Calu3 (cell line): ENCODE data around the gene PHKA2. TPM values are rescaled to one million over a fixed set of nuclear protein-coding genes. Genes with fewer than 3 reads are reported as not detected.

Experiments used
- BruUV-seq: library from RNA; stranded (reverse); fragments of 400-500 nt; replicated peaks from 2 replicates; lab custom pipeline; 2021; lab: Mats Ljungman, UMichigan
- CTCF ChIA-PET: fragments of 300-600 bp; sonication (Branson Sonifier 250); formaldehyde crosslinking; loops from one replicate; lab custom pipeline; 2022; ENCODE audit warnings: antibody characterized with exemption; lab: Charles Lee
- DNase-seq: peaks from one replicate; pipeline ENCODE4 v3.0.0; 2022
- H3K27ac Mint-ChIP-seq: one replicate; pipeline ENCODE4 v1.8.0; 2022; ENCODE audit warnings: mixed read lengths; ENCODE audit not compliant: unreplicated experiment
- H3K27me3 Mint-ChIP-seq: one replicate; pipeline ENCODE4 v1.8.0; 2022; ENCODE audit warnings: mixed read lengths; ENCODE audit not compliant: unreplicated experiment
- H3K36me3 Mint-ChIP-seq: one replicate; pipeline ENCODE4 v1.8.0; 2022; ENCODE audit warnings: mild to moderate bottlenecking, moderate library complexity, mixed read lengths; ENCODE audit not compliant: insufficient read depth, unreplicated experiment
- H3K4me1 Mint-ChIP-seq: one replicate; pipeline ENCODE4 v1.8.0; 2022; ENCODE audit warnings: mild to moderate bottlenecking, low read depth, mixed read lengths; ENCODE audit not compliant: unreplicated experiment
- H3K4me3 Mint-ChIP-seq: one replicate; pipeline ENCODE4 v1.8.0; 2022; ENCODE audit warnings: mild to moderate bottlenecking, low read depth, moderate library complexity, mixed read lengths; ENCODE audit not compliant: unreplicated experiment
- H3K9me3 Mint-ChIP-seq: one replicate; pipeline ENCODE4 v1.8.0; 2022; ENCODE audit warnings: low read depth, mixed read lengths; ENCODE audit not compliant: unreplicated experiment
- intact Hi-C: fragments of 100-400 bp; cut with micrococcal nuclease; formaldehyde crosslinking; loops from one replicate; pipeline ENCODE4 v1.10.0; 2022; ENCODE audit not compliant: unreplicated experiment
- total RNA-seq: library from RNA; stranded (reverse); gene quantifications from 2 replicates; pipeline ENCODE4 v1.2.3, GENCODE V29; 2022
- TF ChIP-seq, protein P1 (sequence below): fragments of 200-600 bp; IDR thresholded peaks from one replicate; pipeline ENCODE4 v1.8.0; 2022; ENCODE audit warnings: antibody characterized with exemption; ENCODE audit not compliant: unreplicated experiment

Gene PHKA2
- total RNA-seq, 1 experiment from 2014 or later, result 47.6 TPM

DNA sequence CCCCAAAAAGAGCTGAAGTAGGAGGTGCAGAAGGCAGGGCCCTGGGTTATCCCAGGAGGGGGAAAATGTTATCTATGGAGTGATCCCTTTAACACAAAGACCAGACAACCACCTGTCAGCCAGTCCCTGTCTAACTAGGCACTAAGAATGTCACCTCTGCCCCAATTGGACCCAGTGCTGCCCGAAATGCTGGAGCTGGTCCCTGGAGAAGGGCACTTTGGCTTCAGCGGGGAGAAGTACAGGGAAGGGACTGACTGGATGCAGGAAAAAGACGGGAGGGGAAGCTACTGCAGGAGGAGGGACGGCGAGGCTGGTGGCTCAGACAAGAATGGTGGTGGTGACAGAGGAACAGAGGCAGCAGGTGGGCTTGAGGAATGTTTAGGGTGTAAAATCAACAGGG is 17.3 kb downstream of the PHKA2 start:
- intact Hi-C loops, result no loop called here

DNA sequence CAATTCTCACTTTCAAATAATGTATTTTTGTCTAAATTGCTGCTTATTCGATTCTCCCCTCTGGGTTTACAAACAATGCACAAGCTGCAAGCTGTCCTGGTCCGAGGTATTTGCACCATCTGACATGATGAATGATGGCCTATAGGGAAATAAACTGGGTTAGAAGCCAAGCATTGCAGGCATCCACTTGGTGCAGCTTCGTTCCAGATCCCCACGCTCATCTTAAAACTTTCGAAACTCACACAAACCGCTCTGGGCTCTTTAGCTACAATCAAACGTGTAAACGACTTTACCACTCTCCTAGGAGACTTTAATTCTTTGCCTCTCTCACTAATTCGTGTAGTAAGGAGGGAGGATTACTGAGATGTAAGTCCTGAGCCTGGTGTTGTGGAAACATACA is 19.0 kb downstream of the PHKA2 start:
- CTCF ChIA-PET, result no interaction called here

More for the DNA sequence above, 17.3 kb downstream of the PHKA2 start:
- Mint-ChIP-seq H3K4me3 (no peak overlapping the region), H3K4me1 (no peaks in the 10 kb centered on the region), H3K36me3 (no peaks in the 10 kb centered on the region), H3K27ac (no peak overlapping the region), H3K9me3 (no peaks in the 10 kb centered on the region), H3K27me3 (no peaks in the 10 kb centered on the region)
- TF ChIP-seq, protein P1, sequence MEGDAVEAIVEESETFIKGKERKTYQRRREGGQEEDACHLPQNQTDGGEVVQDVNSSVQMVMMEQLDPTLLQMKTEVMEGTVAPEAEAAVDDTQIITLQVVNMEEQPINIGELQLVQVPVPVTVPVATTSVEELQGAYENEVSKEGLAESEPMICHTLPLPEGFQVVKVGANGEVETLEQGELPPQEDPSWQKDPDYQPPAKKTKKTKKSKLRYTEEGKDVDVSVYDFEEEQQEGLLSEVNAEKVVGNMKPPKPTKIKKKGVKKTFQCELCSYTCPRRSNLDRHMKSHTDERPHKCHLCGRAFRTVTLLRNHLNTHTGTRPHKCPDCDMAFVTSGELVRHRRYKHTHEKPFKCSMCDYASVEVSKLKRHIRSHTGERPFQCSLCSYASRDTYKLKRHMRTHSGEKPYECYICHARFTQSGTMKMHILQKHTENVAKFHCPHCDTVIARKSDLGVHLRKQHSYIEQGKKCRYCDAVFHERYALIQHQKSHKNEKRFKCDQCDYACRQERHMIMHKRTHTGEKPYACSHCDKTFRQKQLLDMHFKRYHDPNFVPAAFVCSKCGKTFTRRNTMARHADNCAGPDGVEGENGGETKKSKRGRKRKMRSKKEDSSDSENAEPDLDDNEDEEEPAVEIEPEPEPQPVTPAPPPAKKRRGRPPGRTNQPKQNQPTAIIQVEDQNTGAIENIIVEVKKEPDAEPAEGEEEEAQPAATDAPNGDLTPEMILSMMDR, result no peak
- no peak for DNase-seq
- no TSS peak for BruUV-seq
- CTCF ChIA-PET, result no interaction called here

DNA sequence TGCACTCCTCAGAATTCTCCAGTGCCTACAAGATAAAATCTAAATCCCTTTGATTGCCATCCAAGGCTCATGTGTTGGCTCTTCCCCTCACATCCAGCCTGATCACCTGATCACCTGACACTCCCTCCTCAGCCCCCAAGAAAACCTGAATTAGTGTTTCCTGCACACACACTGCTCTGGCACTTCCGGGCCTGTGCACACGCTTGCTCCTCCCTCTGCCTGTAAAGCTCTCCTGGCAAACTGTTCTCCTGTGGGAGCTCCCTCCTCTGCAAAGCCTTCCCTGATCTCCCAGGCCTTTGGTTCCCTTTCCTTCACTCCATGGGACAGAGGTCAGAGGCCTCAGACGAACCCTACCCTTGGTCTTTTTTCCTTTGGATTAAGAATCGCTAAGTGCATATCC is 19.9 kb downstream of the PHKA2 start:
- CTCF ChIA-PET, result no interaction called here
- Mint-ChIP-seq H3K27me3 (no peaks in the 10 kb centered on the region), H3K4me3 (no peak overlapping the region), H3K9me3 (no peaks in the 10 kb centered on the region), H3K27ac (no peak overlapping the region), H3K4me1 (no peaks in the 10 kb centered on the region), H3K36me3 (no peaks in the 10 kb centered on the region)
- no TSS peak for BruUV-seq
- intact Hi-C loops, result no loop called here
- TF ChIP-seq, protein P1, result no peak
- no peak for DNase-seq

More for the DNA sequence above, 19.0 kb downstream of the PHKA2 start:
- H3K4me1 Mint-ChIP-seq, result no peaks in the 10 kb centered on the region
- H3K27me3 Mint-ChIP-seq, result no peaks in the 10 kb centered on the region
- H3K4me3 Mint-ChIP-seq, result no peak overlapping the region
- TF ChIP-seq, protein P1, result no peak
- no peak for DNase-seq
- H3K27ac Mint-ChIP-seq, result no peak overlapping the region
- no TSS peak for BruUV-seq
- intact Hi-C loops, result no loop called here
- H3K36me3 Mint-ChIP-seq, result no peaks in the 10 kb centered on the region
- H3K9me3 Mint-ChIP-seq, result no peaks in the 10 kb centered on the region

DNA sequence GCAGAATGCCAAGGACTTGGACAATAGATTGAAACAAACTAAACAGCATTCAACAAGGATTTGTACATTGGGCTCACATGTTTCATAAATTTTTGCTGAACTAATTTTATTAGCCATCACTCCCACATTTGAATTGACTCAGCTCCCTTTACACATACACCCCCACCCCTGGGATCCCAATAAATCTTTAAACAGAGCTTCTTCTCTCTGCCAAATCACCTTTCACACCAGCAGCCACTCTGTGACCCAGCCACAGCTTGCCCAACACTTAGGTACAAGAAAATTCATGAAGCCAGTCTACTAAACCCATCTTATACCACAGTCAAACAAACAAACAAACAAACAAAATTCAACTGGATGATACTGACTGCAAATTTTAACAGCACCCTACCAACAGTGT is 21.6 kb downstream of the PHKA2 start:
- CTCF ChIA-PET, result no interaction called here
- no peak for DNase-seq
- H3K36me3 Mint-ChIP-seq, result no peaks in the 10 kb centered on the region
- H3K27me3 Mint-ChIP-seq, result no peaks in the 10 kb centered on the region
- no TSS peak for BruUV-seq
- no peaks in the 10 kb centered on the region for H3K9me3 Mint-ChIP-seq
- H3K4me3 Mint-ChIP-seq, result no peak overlapping the region
- intact Hi-C loops, result no loop called here
- no peaks in the 10 kb centered on the region for H3K4me1 Mint-ChIP-seq
- H3K27ac Mint-ChIP-seq, result no peak overlapping the region
- TF ChIP-seq, protein P1, result no peak
